Measurements from ENCODE around the gene PPFIA1.

Gene PPFIA1

DNA sequence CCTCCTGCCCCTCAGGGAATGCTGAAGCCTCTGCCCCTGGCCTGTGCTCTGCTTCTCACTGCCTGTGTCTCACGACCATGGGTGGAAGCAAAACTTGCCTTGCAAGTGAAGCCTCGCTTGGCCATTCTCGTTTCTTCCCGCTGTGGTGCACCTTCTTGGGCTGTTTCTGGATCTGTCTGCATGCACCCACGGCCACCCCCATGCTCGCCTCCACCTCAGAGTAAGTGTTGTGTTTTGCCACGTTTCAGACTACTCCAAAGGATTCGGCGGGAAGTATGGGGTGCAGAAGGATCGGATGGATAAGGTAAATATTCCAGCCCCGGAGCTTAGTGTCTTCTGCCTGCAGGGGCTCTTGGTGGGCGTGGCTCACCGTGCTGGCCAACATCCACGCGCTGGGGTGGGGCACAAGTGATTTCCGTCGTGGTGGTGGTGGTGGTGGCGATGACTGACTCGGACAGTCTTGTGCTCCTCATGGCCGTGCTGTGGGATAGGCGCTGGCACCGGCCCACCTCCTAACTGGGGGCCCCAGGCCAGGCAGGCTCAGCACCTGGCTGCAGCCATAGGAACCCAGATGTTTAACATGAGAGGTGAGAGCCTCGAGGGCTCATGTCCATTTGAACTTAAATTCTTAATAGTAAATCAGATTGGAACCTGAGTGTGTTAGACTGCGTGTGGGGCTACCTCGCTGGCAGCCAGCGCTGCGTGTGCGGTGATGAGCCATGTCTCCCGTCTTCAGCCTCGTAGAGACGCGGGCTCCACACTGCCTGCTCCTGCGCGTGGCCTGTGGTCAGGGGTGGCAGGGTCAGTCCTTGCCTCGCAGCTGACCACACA, 152.4 kb downstream of the PPFIA1 start:
- DNase-seq (ENCODE audit: extremely low read depth, low read depth), result no peak
- TF ChIP-seq, protein P1, sequence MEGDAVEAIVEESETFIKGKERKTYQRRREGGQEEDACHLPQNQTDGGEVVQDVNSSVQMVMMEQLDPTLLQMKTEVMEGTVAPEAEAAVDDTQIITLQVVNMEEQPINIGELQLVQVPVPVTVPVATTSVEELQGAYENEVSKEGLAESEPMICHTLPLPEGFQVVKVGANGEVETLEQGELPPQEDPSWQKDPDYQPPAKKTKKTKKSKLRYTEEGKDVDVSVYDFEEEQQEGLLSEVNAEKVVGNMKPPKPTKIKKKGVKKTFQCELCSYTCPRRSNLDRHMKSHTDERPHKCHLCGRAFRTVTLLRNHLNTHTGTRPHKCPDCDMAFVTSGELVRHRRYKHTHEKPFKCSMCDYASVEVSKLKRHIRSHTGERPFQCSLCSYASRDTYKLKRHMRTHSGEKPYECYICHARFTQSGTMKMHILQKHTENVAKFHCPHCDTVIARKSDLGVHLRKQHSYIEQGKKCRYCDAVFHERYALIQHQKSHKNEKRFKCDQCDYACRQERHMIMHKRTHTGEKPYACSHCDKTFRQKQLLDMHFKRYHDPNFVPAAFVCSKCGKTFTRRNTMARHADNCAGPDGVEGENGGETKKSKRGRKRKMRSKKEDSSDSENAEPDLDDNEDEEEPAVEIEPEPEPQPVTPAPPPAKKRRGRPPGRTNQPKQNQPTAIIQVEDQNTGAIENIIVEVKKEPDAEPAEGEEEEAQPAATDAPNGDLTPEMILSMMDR (IDR thresholded peaks at IDR 0.05; ENCODE audit: low read depth, low read length), result no peak

DNA sequence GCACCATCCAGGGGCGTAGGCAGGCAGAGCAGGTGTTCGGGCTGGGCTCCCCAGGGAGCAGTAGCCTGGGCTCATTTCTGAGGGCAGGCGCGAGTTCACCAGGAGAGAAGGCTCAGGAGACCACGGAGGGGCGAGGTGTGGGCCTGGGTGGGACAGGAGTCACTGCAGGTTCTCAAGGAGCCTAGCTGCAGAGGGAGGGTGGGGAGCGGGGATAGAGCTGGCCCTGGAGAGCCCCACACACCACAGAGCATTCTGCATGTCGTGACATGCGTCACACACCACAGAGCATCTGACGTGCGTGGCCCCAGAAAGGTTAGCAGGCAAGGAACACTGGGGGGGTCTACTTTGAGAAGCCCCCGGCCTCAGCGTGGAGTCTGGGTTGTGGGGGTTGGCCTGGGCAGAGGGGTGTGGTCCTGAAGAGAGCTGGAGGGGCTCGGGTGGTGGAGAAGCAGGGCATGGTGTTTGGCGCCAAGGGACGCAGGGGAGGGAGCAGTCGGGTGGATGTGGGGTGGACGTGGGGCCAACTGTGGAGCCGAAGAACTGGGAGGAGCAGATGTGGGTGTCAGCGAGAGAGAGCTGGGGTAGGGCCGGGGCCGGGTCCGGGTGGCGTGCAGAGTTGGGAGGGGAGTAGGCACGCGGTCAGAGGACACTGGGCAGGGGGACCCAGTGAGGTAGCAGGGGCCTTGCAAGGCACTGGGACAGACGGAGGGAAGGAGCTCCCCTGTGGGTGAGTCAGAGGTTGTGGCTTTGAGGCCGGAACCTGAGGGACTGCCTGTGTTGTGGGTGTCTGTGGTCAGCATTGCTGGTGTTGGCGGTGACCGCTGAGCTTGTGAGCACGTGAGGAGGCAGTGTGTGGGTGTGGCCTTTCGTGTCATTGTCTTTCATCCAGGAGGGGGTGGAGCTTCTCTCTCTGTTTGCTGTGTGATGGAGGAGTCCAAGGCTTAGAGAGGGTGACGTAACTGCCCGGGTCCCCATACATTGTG, 153.3 kb downstream of the PPFIA1 start:
- TF ChIP-seq, protein P1 (IDR thresholded peaks at IDR 0.05; ENCODE audit: low read depth, low read length), result no peak
- DNase-seq (ENCODE audit: extremely low read depth, low read depth), result peak; percentile 11

DNA sequence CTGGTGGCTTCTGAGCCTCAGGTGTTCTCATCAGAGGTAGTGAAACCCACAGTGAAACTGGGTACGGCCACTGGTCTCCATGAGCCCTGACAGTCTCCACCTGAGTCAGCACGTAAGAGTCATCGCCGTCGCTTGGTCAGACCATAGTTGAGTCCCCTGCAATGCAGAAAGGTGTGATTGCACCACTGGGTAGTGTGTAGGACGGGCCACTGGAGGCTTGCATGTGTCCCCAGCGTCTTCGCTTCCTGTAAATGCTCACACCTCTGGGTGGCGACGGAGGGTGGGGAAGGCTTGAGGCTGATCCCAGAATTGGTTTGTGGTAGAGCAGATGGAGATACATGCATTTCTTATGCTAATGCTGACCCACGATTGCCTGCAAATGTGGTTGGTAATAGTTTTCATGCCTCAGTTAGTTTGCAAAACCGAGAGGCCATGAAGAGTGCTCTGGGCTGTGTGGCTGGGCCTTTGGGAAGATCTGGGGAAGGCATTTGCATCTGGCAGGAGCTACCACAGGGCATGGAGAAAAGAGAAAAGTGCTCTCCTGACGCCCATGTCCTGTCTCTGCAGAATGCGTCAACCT, 154.4 kb downstream of the PPFIA1 start:
- DNase-seq (ENCODE audit: extremely low read depth, low read depth), result no peak
- TF ChIP-seq, protein P1 (IDR thresholded peaks at IDR 0.05; ENCODE audit: low read depth, low read length), result no peak

DNA sequence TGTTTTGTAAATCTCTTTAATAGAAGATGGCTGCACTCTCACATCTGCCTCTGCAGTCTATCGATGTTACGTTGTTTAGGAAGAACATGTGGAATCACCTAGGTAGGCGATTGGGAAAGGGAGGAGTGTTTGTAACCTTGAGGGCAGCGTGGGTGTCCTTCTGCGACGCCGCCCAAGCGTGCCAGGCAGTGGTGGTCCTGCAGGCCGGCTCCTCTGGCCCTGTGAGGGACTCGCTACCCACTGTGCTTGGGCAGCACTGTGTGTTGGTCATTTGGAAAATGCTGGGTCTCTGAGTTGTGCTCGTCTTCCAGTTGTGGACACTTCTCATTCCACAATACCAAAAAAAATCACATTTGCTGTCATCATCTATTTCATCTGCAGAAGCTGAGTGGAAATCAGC, 156.9 kb downstream of the PPFIA1 start:
- TF ChIP-seq, protein P1 (IDR thresholded peaks at IDR 0.05; ENCODE audit: low read depth, low read length), result no peak
- no peak for DNase-seq (ENCODE audit: extremely low read depth, low read depth)

DNA sequence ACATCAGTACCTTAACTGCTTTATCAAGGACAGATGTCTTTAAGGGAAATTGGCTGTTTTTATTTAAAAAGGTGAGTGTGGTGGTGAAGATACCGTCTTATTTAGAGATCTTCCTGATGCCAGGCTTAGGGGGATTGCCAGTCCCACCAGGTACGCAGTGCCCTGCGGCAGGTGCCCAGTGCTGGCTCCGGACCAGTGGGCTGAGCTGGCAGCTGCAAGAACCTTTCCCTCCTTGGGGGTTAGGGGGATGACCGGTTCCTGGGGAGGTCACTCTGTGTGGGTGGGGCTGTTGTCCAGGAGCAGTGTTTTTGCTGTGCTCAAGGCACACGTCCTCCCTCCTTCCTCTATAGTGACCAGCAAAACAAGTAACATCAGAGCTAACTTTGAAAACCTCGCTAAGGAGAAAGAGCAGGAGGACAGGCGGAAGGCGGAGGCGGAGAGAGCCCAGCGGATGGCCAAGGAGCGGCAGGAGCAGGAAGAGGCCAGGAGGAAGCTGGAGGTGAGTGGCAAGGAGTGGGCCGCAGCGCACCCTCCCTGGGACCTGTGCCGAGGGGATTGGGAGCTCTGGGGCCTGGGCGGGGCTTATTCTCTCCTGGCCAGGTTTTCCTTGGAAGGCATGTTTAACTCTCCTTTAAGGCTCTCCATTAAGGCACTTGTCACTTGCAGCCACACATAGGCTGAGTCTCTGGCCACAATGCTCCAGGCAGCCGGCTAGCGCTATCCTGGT, 158.4 kb downstream of the PPFIA1 start:
- TF ChIP-seq, protein P1 (IDR thresholded peaks at IDR 0.05; ENCODE audit: low read depth, low read length), result no peak

DNA sequence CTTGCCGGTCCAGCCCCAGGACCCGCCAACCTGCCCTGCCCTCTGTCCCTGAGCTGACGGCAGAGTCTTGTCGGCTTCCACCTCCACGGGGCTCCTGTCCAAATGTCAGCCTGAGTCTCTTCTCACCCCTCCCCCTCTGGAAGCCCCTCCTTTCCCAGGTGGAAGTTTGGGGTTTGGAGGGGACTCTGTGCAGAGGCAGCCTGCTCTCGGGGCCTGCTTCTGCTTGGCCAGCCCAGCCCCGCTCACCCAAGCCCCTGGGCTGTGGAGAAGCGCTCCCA, 158.9 kb downstream of the PPFIA1 start:
- TF ChIP-seq, protein P1 (IDR thresholded peaks at IDR 0.05; ENCODE audit: low read depth, low read length), result no peak
- no peak for DNase-seq (ENCODE audit: extremely low read depth, low read depth)

More for the DNA sequence above, 158.4 kb downstream of the PPFIA1 start:
- DNase-seq (ENCODE audit: extremely low read depth, low read depth), result no peak
